Endothelial cell of umbilical vein (primary cell): ENCODE results near the gene TEDC1. TPM values are rescaled to one million over a fixed set of nuclear protein-coding genes. Genes with fewer than 3 reads are reported as not detected.

ENCODE experiments used
- BruUV-seq: library from RNA; stranded (reverse); fragments of 400-500 nt; replicated peaks from 2 replicates; lab custom pipeline; 2021; lab: Mats Ljungman, UMichigan
- CTCF ChIA-PET: fragments of 300-600, 350-600 bp; sonication (Branson Sonifier 250); formaldehyde crosslinking; loops from one replicate; lab custom pipeline; 2021; ENCODE audit warnings: antibody characterized with exemption, inconsistent platforms; lab: Charles Lee
- POLR2A ChIA-PET: fragments of 300-600, 350-600 bp; sonication (Branson Sonifier 250); formaldehyde crosslinking; loops from one replicate; lab custom pipeline; 2021; ENCODE audit warnings: antibody characterized with exemption, inconsistent platforms; lab: Charles Lee
- DNase-seq: peaks from one replicate; pipeline ENCODE4 v3.0.0-alpha.2; 2011; ENCODE audit warnings: low read depth, low spot score
- FAIRE-seq: peaks from 2 replicates; lab custom pipeline; 2011; peaks lifted over from hg19 to GRCh38; lab: Jason Lieb, UNC
- H2AFZ ChIP-seq: 2 replicates; pipeline ENCODE4 v1.6.0; 2012; ENCODE audit warnings: low read depth, low read length, control low read depth, inconsistent platforms
- H3K27ac ChIP-seq: 2 replicates; pipeline ENCODE4 v1.5.1; 2011; ENCODE audit warnings: low read depth, mild to moderate bottlenecking, control low read depth, low read length, moderate library complexity; ENCODE audit not compliant: insufficient read depth
- H3K27me3 ChIP-seq, 2 experiments: 2 replicates each; pipeline versions ENCODE4 v1.6.0 to v1.6.1; 2011; ENCODE audit warnings: low read length in 2 of 2, mixed read lengths in 1 of 2; ENCODE audit not compliant: control insufficient read depth in 2 of 2, insufficient read depth in 2 of 2
- H3K36me3 ChIP-seq, 2 experiments: 2 replicates in 1 of 2; 3 replicates in 1 of 2; pipeline ENCODE4 v1.5.1; 2011; ENCODE audit warnings: low read length in 2 of 2, mild to moderate bottlenecking in 1 of 2, moderate library complexity in 1 of 2; ENCODE audit not compliant: control insufficient read depth in 2 of 2, insufficient read depth in 2 of 2; ENCODE audit errors: extremely low read depth in 1 of 2
- H3K4me1 ChIP-seq: 3 replicates; pipeline ENCODE4 v1.5.1; 2011; ENCODE audit warnings: mild to moderate bottlenecking, low read length; ENCODE audit not compliant: control insufficient read depth, insufficient read depth; ENCODE audit errors: extremely low read depth
- H3K4me2 ChIP-seq: 2 replicates; pipeline ENCODE4 v1.6.1; 2011; ENCODE audit warnings: low read length, control low read depth, mixed read lengths; ENCODE audit not compliant: insufficient read depth
- H3K4me3 ChIP-seq, 3 experiments: fragments of 200-600 bp in 1 of 3; sonication (generic), shearing (Covaris generic) in 1 of 3; replicated peaks in 1 of 3; 2 replicates each; pipeline ENCODE4 v1.5.1; 2011 to 2016; ENCODE audit warnings: control low read depth in 3 of 3, low read length in 3 of 3, mild to moderate bottlenecking in 2 of 3, inconsistent platforms in 1 of 3, low read depth in 1 of 3, moderate library complexity in 1 of 3; ENCODE audit not compliant: insufficient read depth in 1 of 3
- H3K79me2 ChIP-seq: 2 replicates; pipeline ENCODE4 v1.6.0; 2012; ENCODE audit warnings: low read length, inconsistent platforms; ENCODE audit not compliant: control insufficient read depth, insufficient read depth
- H3K9ac ChIP-seq: replicated peaks from 2 replicates; pipeline ENCODE3; 2011; ENCODE audit warnings: low read length, control low read depth; ENCODE audit not compliant: insufficient read depth; ENCODE audit errors: extremely low read depth
- H3K9me1 ChIP-seq: replicated peaks from 3 replicates; pipeline ENCODE4 v1.6.0; 2011; ENCODE audit warnings: mild to moderate bottlenecking, low read length; ENCODE audit not compliant: control insufficient read depth, insufficient read depth; ENCODE audit errors: extremely low read depth
- H3K9me3 ChIP-seq: replicated peaks from 2 replicates; pipeline ENCODE4 v1.5.1; 2012; ENCODE audit warnings: low read length, inconsistent platforms; ENCODE audit not compliant: control insufficient read depth, insufficient read depth
- H4K20me1 ChIP-seq: replicated peaks from 2 replicates; pipeline ENCODE3; 2011; ENCODE audit warnings: mild to moderate bottlenecking, low read length; ENCODE audit not compliant: control insufficient read depth, insufficient read depth; ENCODE audit errors: extremely low read depth
- CTCF ChIP-seq, 2 donors: IDR thresholded peaks; 1 replicate in 1 of 2; 2 replicates in 1 of 2; pipeline ENCODE4 v1.5.1; 2011; ENCODE audit warnings: low read length in 2 of 2, mild to moderate bottlenecking in 2 of 2, moderate library complexity in 2 of 2, control low read depth in 1 of 2, inconsistent platforms in 1 of 2, low read depth in 1 of 2; ENCODE audit not compliant: insufficient read depth in 1 of 2; ENCODE audit errors: extremely low read depth in 1 of 2
- EZH2 ChIP-seq: IDR thresholded peaks from 2 replicates; pipeline ENCODE4 v1.6.1; 2012; ENCODE audit warnings: borderline replicate concordance, low read depth, mild to moderate bottlenecking, moderate library complexity, low read length, inconsistent platforms; ENCODE audit not compliant: severe bottlenecking
- GATA2 ChIP-seq: IDR thresholded peaks from 2 replicates; pipeline ENCODE4 v1.7.0; 2011; ENCODE audit warnings: low read depth, mild to moderate bottlenecking, moderate library complexity, mixed read lengths, low read length; ENCODE audit not compliant: insufficient read length, insufficient read depth
- POLR2A ChIP-seq: IDR thresholded peaks from 2 replicates; pipeline ENCODE4 v1.6.1; 2012; ENCODE audit warnings: low read depth, mild to moderate bottlenecking, control low read depth, low read length
- dilution Hi-C: fragments of 300-500 bp; cut with MboI; formaldehyde crosslinking; loops from one replicate; pipeline ENCODE4 v1.15.0; 2019; ENCODE audit warnings: low sequenced_read_pairs; ENCODE audit not compliant: extremely low pct_ligation_motif_present
- intact Hi-C: fragments of 100-400 bp; cut with micrococcal nuclease; formaldehyde crosslinking; loops from one replicate; pipeline ENCODE4 v1.10.0; 2022
- polyA plus RNA-seq, 4 experiments: library from polyadenylated mRNA; depleted of rRNA in 3 of 4; stranded (reverse) in 3 of 4; unstranded in 1 of 4; fragments of >200 nt; gene quantifications; 2 replicates each; pipeline versions ENCODE4 v1.2.1 to v1.2.3, GENCODE V29; 2011 to 2012; ENCODE audit warnings: missing spikeins in 1 of 4
- total RNA-seq: library from RNA; stranded (reverse); gene quantifications from 2 replicates; pipeline ENCODE4 v1.2.3, GENCODE V29; 2021

Gene TEDC1
- total and polyA plus RNA-seq, 2 donors (not counting 3 experiments of a cell fraction or from before 2014, with no cell fraction given), result 16.5 to 25.3 TPM

DNA sequence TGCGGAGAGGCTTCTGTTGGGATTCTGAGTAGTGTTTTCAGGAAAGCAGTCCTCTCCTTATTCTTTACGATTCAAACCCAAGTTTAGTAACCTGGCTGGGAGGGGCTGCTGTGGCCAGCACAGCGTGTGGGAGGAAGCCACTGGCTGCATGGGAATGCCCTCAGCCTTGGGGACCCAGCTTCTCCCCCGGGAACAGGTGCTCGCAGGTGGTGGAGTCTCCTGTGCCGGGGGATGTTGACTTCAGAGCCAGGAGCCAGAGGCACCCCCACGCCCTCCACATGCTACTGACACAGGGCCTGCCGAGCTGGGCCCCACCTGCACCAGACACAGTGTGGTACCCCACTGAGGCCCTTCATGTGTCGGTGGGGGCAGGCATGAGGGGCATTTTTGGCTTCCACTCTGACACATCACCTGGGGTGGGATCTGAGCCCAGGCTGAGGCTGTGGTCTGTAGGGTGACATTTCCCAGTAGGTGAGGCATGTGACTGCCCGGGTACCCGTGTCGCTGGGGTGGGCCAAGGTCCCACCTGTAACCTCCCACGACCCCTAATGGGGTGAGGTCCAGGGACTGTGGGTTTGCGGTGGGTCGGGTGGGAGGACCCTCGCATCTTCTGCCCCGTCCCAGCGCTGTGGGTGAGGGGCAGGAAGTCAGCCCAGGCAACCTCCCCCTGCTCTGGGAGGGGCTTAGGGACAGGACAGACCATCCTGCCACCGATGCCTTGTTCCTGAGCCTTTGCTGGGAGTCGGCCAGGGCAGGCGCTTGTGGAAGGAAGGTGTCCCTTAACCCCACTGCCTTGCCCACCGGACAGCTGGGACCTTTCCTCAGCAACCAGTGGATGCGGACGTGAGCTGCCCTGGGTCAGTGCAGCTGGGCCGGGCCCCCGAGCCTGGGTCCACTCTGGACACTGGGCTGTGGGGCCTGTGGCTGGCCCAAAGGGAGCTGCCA, 44.9 kb upstream of the TEDC1 start:
- FAIRE-seq (no peak), DNase-seq (no peak)
- Histone ChIP-seq H3K4me3 (no peak overlapping the region), H3K9me3 (no peaks in the 10 kb centered on the region), H3K4me2 (no peak overlapping the region), H3K79me2 (peaks cover 6% of the 10 kb centered on the region), H2AFZ (no peak overlapping the region), H3K4me1 (no peaks in the 10 kb centered on the region), H3K36me3 (peaks cover 1 to 24% of the 10 kb centered on the region in 2 experiments), H3K27me3 (no peaks in the 10 kb centered on the region), H3K9me1 (no peaks in the 10 kb centered on the region), H4K20me1 (no peaks in the 10 kb centered on the region), H3K27ac (no peak overlapping the region), H3K9ac (no peak overlapping the region)
- no peak for TF ChIP-seq POLR2A
- no peak for TF ChIP-seq CTCF (IDR thresholded peaks at IDR 0.05; ENCODE audit: extremely low read depth in 1 of 2, insufficient read depth in 1 of 2, low read depth in 1 of 2, low read length in 2 of 2)
- TF ChIP-seq EZH2, result no peak
- no peak for TF ChIP-seq GATA2
- dilution Hi-C loops, result no loop called here
- POLR2A ChIA-PET, result no interaction called here
- no TSS peak for BruUV-seq
- intact Hi-C loops, result no loop called here
- CTCF ChIA-PET, result interaction anchor here (1.2 kb wide), 1 partner anchor 34 kb away, joined by 3 read pairs; no protein-coding TSS in a partner anchor
